ENCODE data around the gene ZNF157.
A peak's percentile ranks its signal among the peaks of the same experiment; 100 is the strongest.
"Not testable (repeated sequence)": the region's sequence is repeated elsewhere in the genome, so short reads cannot be mapped to it uniquely, and the experiment has no call there.

The ZNF157 gene

DNA sequence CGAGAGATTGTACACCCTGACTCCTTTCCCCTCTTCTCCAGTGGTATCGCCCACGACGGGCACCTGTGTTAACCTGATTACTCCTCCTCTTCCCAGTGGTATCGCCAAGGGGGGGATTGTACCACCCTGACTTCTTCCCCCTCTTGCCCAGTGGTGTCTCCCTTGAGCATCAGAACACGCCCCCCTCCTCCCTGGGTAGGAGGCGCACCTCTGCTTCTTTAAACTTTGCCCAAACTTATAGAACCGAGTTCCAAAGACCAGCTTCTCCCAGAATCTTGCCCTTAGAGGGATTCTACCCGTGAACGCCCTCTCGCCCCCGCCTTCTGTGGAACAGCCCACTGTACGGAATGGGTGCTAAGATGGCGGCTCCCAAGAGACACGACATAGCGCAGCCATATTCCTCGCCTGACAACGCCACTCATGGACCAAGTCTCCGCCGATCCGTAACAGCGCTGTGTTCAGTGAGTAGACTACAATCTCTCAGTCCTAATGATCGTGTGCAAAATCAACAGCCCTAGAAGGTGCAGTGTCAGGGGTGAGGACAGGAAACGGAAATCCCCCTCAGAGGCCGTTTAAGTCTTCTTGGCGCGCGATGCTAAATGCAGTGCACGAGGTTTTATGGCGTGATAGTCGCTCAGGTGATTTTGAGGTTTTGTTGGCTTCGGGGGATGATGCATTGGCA is 4.2 kb upstream of the ZNF157 start:
- H3K27me3 ChIP-seq (ENCODE audit: control insufficient read depth in 5 of 5, insufficient read depth in 4 of 5, low read length in 5 of 5), result peaks cover 0 to 4% (median 2%) of the 10 kb centered on the region in 5 donors
- H3K36me3 ChIP-seq (ENCODE audit: control insufficient read depth in 5 of 5, insufficient read depth in 5 of 5, low read length in 5 of 5), result no peaks in the 10 kb centered on the region
- H3K27ac ChIP-seq (ENCODE audit: low read depth, low read length), result no peak overlapping the region
- H3K4me1 ChIP-seq (ENCODE audit: control insufficient read depth in 5 of 5, insufficient read depth in 5 of 5, low read length in 5 of 5), result peaks cover 0 to 15% (median 6%) of the 10 kb centered on the region in 5 donors
- H3K9me3 ChIP-seq (ENCODE audit: control insufficient read depth in 5 of 5, low read length in 5 of 5), result peaks cover 0 to 4% (median 0%) of the 10 kb centered on the region in 5 donors
- H3K9ac ChIP-seq (ENCODE audit: low read length in 5 of 5), result no peak overlapping the region
- peak overlapping the region; percentile 35 to 71 (median 64) for H3K4me3 ChIP-seq (ENCODE audit: low read depth in 1 of 5, low read length in 5 of 5)

DNA sequence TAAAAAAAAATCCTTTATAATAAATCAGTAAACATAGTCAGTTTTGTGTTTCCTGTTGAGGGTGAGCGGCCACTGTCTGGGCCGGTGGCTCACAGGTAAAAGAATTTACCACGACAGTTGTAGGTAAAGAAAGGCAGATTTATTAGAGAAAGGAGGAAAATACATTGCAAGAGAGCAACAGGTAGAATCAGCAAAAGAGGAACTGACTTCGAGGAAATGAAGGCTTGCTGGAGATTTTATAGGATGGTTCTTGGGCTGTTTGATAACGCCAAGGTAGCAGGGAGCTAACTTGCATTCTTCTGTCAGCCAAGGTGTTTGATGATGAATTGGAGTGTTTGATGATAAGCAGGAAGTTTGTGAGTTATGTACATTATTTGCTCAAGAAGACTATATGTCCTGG is 2.8 kb downstream of the ZNF157 start:
- Histone ChIP-seq H3K27me3 (ENCODE audit: control insufficient read depth in 5 of 5, insufficient read depth in 4 of 5, low read length in 5 of 5) (peaks cover 0 to 6% (median 0%) of the 10 kb centered on the region in 5 donors), H3K4me3 (ENCODE audit: low read depth in 1 of 5, low read length in 5 of 5) (no peak overlapping the region)

GRCh38 chrX:47380268-47380667 is 9.9 kb downstream of the ZNF157 start:
- Histone ChIP-seq H3K27ac (ENCODE audit: low read depth, low read length) (no peak overlapping the region), H3K9me3 (ENCODE audit: control insufficient read depth in 5 of 5, low read length in 5 of 5) (no peaks in the 10 kb centered on the region), H3K4me1 (ENCODE audit: control insufficient read depth in 5 of 5, insufficient read depth in 5 of 5, low read length in 5 of 5) (no peaks in the 10 kb centered on the region), H3K4me3 (ENCODE audit: low read depth in 1 of 5, low read length in 5 of 5) (no peak overlapping the region), H3K36me3 (ENCODE audit: control insufficient read depth in 5 of 5, insufficient read depth in 5 of 5, low read length in 5 of 5) (no peaks in the 10 kb centered on the region), H3K9ac (ENCODE audit: low read length in 5 of 5) (no peak overlapping the region), H3K27me3 (ENCODE audit: control insufficient read depth in 5 of 5, insufficient read depth in 4 of 5, low read length in 5 of 5) (peaks cover 0 to 13% (median 0%) of the 10 kb centered on the region in 5 donors)

More for the DNA sequence above, 2.8 kb downstream of the ZNF157 start:
- no peaks in the 10 kb centered on the region for H3K9me3 ChIP-seq (ENCODE audit: control insufficient read depth in 5 of 5, low read length in 5 of 5)
- H3K4me1 ChIP-seq (ENCODE audit: control insufficient read depth in 5 of 5, insufficient read depth in 5 of 5, low read length in 5 of 5), result no peaks in the 10 kb centered on the region
- no peaks in the 10 kb centered on the region for H3K36me3 ChIP-seq (ENCODE audit: control insufficient read depth in 5 of 5, insufficient read depth in 5 of 5, low read length in 5 of 5)
- H3K27ac ChIP-seq (ENCODE audit: low read depth, low read length), result no peak overlapping the region
- H3K9ac ChIP-seq (ENCODE audit: low read length in 5 of 5), result no peak overlapping the region

DNA sequence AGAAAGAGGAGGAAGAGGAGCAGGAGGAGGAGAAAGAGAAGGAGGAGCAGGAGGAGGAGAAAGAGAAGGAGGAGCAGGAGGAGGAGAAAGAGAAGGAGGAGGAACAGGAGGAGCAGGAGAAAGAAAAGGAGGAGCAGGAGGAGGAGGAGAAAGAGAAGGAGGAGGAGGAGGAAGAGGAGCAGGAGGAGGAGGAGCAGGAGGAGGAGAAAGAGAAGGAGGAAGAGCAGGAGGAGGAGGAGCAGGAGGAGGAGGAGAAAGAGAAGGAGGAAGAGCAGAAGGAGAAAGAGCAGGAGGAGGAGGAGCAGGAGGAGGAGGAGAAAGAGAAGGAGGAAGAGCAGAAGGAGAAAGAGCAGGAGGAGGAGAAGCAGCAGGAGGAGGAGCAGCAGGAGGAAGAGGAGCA is 10.5 kb downstream of the ZNF157 start:
- H3K4me1 ChIP-seq (ENCODE audit: control insufficient read depth in 5 of 5, insufficient read depth in 5 of 5, low read length in 5 of 5); H3K4me3 ChIP-seq (ENCODE audit: low read depth in 1 of 5, low read length in 5 of 5); H3K27ac ChIP-seq (ENCODE audit: low read depth, low read length); H3K9ac ChIP-seq (ENCODE audit: low read length in 5 of 5); H3K36me3 ChIP-seq (ENCODE audit: control insufficient read depth in 5 of 5, insufficient read depth in 5 of 5, low read length in 5 of 5); H3K9me3 ChIP-seq (ENCODE audit: control insufficient read depth in 5 of 5, low read length in 5 of 5): not testable (repeated sequence)
- peaks cover 0 to 15% (median 0%) of the 10 kb centered on the region in 5 donors for H3K27me3 ChIP-seq (ENCODE audit: control insufficient read depth in 5 of 5, insufficient read depth in 4 of 5, low read length in 5 of 5)

GRCh38 chrX:47384502-47384901 is 14.1 kb downstream of the ZNF157 start:
- Histone ChIP-seq H3K9me3 (ENCODE audit: control insufficient read depth in 5 of 5, low read length in 5 of 5) (no peaks in the 10 kb centered on the region), H3K4me3 (ENCODE audit: low read depth in 1 of 5, low read length in 5 of 5) (no peak overlapping the region), H3K27me3 (ENCODE audit: control insufficient read depth in 5 of 5, insufficient read depth in 4 of 5, low read length in 5 of 5) (peaks cover 0 to 21% (median 0%) of the 10 kb centered on the region in 5 donors), H3K36me3 (ENCODE audit: control insufficient read depth in 5 of 5, insufficient read depth in 5 of 5, low read length in 5 of 5) (no peaks in the 10 kb centered on the region), H3K27ac (ENCODE audit: low read depth, low read length) (no peak overlapping the region), H3K9ac (ENCODE audit: low read length in 5 of 5) (no peak overlapping the region), H3K4me1 (ENCODE audit: control insufficient read depth in 5 of 5, insufficient read depth in 5 of 5, low read length in 5 of 5) (no peaks in the 10 kb centered on the region)

- H3K9me3 ChIP-seq (ENCODE audit: control insufficient read depth in 5 of 5, low read length in 5 of 5), result no peaks in the 10 kb centered on the region
- no peaks in the 10 kb centered on the region for H3K4me1 ChIP-seq (ENCODE audit: control insufficient read depth in 5 of 5, insufficient read depth in 5 of 5, low read length in 5 of 5)
- H3K9ac ChIP-seq (ENCODE audit: low read length in 5 of 5), result no peak overlapping the region
- H3K36me3 ChIP-seq (ENCODE audit: control insufficient read depth in 5 of 5, insufficient read depth in 5 of 5, low read length in 5 of 5), result no peaks in the 10 kb centered on the region
- H3K27ac ChIP-seq (ENCODE audit: low read depth, low read length), result no peak overlapping the region
- no peak overlapping the region for H3K4me3 ChIP-seq (ENCODE audit: low read depth in 1 of 5, low read length in 5 of 5)
- H3K27me3 ChIP-seq (ENCODE audit: control insufficient read depth in 5 of 5, insufficient read depth in 4 of 5, low read length in 5 of 5), result peaks cover 0 to 6% (median under 1%) of the 10 kb centered on the region in 5 donors
Measured at GRCh38 chrX:47390780-47391179, 20.4 kb downstream of the ZNF157 start.

- H3K27me3 ChIP-seq (ENCODE audit: control insufficient read depth in 5 of 5, insufficient read depth in 4 of 5, low read length in 5 of 5), result peaks cover 0 to 10% (median 5%) of the 10 kb centered on the region in 5 donors
- peak overlapping the region in 1 of 5 donors; percentile 98 for H3K9ac ChIP-seq (ENCODE audit: low read length in 5 of 5)
- peaks cover 0 to 4% (median 0%) of the 10 kb centered on the region in 5 donors for H3K36me3 ChIP-seq (ENCODE audit: control insufficient read depth in 5 of 5, insufficient read depth in 5 of 5, low read length in 5 of 5)
- peaks cover 19 to 49% (median 37%) of the 10 kb centered on the region in 5 donors for H3K9me3 ChIP-seq (ENCODE audit: control insufficient read depth in 5 of 5, low read length in 5 of 5)
- H3K27ac ChIP-seq (ENCODE audit: low read depth, low read length), result peak overlapping the region; percentile 50
- peak overlapping the region in 1 of 5 donors; percentile 11 for H3K4me3 ChIP-seq (ENCODE audit: low read depth in 1 of 5, low read length in 5 of 5)
- peaks cover 0 to 13% (median 0%) of the 10 kb centered on the region in 5 donors for H3K4me1 ChIP-seq (ENCODE audit: control insufficient read depth in 5 of 5, insufficient read depth in 5 of 5, low read length in 5 of 5)
Measured at GRCh38 chrX:47413179-47413594, 42.8 kb downstream of the ZNF157 start.

DNA sequence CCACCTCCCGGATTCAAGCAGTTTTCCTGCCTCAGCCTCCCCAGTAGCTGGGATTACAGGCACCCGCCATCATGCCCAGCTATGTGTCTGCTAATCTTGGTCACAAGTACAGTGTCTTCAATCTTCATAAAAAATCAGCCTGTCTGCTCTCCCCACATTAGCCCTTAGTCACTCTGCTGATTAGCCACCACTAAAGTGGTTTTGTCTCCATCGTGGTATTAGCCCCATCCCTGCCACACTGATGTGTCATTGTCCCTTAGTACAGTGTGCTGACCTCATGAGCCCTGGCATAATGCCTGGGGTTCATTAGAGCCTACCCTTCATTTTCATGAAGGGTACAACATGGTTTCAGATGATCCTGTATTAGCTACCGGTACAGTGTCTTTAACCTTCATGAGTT is 49.9 kb downstream of the ZNF157 start:
- Histone ChIP-seq H3K27me3 (ENCODE audit: control insufficient read depth in 5 of 5, insufficient read depth in 4 of 5, low read length in 5 of 5) (peaks cover 0 to 15% (median 10%) of the 10 kb centered on the region in 5 donors), H3K9ac (ENCODE audit: low read length in 5 of 5) (no peak overlapping the region), H3K9me3 (ENCODE audit: control insufficient read depth in 5 of 5, low read length in 5 of 5) (peaks cover 0 to 12% (median 10%) of the 10 kb centered on the region in 5 donors), H3K36me3 (ENCODE audit: control insufficient read depth in 5 of 5, insufficient read depth in 5 of 5, low read length in 5 of 5) (no peaks in the 10 kb centered on the region), H3K4me1 (ENCODE audit: control insufficient read depth in 5 of 5, insufficient read depth in 5 of 5, low read length in 5 of 5) (no peaks in the 10 kb centered on the region), H3K27ac (ENCODE audit: low read depth, low read length) (no peak overlapping the region), H3K4me3 (ENCODE audit: low read depth in 1 of 5, low read length in 5 of 5) (no peak overlapping the region)

GRCh38 chrX:47420962-47421361 is 50.6 kb downstream of the ZNF157 start:
- H3K4me3 ChIP-seq (ENCODE audit: low read depth in 1 of 5, low read length in 5 of 5), result no peak overlapping the region
- H3K4me1 ChIP-seq (ENCODE audit: control insufficient read depth in 5 of 5, insufficient read depth in 5 of 5, low read length in 5 of 5), result no peaks in the 10 kb centered on the region
- H3K27ac ChIP-seq (ENCODE audit: low read depth, low read length), result no peak overlapping the region
- peaks cover 0 to 12% (median 10%) of the 10 kb centered on the region in 5 donors for H3K9me3 ChIP-seq (ENCODE audit: control insufficient read depth in 5 of 5, low read length in 5 of 5)
- H3K36me3 ChIP-seq (ENCODE audit: control insufficient read depth in 5 of 5, insufficient read depth in 5 of 5, low read length in 5 of 5), result no peaks in the 10 kb centered on the region
- H3K27me3 ChIP-seq (ENCODE audit: control insufficient read depth in 5 of 5, insufficient read depth in 4 of 5, low read length in 5 of 5), result peaks cover 0 to 15% (median 10%) of the 10 kb centered on the region in 5 donors
- H3K9ac ChIP-seq (ENCODE audit: low read length in 5 of 5), result no peak overlapping the region

DNA sequence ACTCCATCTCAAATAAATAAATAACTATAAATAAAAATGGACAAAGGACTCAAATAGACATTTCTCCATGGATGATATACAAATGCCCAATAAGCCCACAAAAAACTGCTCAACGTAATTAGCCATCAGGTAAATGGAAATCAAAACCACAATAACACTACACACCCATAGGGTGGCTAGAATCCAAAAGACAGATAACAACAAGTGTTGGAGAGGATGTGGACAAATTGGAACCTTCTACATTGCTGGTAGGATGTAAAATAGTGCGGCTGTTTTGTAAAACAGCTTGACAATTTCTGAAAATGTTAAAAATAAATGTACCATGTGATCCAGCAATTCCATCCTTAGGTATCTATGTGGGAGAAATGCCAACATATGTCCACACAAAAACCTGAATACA is 52.1 kb downstream of the ZNF157 start:
- peaks cover 0 to 15% (median 8%) of the 10 kb centered on the region in 5 donors for H3K27me3 ChIP-seq (ENCODE audit: control insufficient read depth in 5 of 5, insufficient read depth in 4 of 5, low read length in 5 of 5)
- no peak overlapping the region for H3K9ac ChIP-seq (ENCODE audit: low read length in 5 of 5)
- H3K27ac ChIP-seq (ENCODE audit: low read depth, low read length), result no peak overlapping the region
- peaks cover 0 to 12% (median 9%) of the 10 kb centered on the region in 5 donors for H3K9me3 ChIP-seq (ENCODE audit: control insufficient read depth in 5 of 5, low read length in 5 of 5)
- no peaks in the 10 kb centered on the region for H3K36me3 ChIP-seq (ENCODE audit: control insufficient read depth in 5 of 5, insufficient read depth in 5 of 5, low read length in 5 of 5)
- H3K4me3 ChIP-seq (ENCODE audit: low read depth in 1 of 5, low read length in 5 of 5), result no peak overlapping the region
- no peaks in the 10 kb centered on the region for H3K4me1 ChIP-seq (ENCODE audit: control insufficient read depth in 5 of 5, insufficient read depth in 5 of 5, low read length in 5 of 5)

Data from subcutaneous abdominal adipose tissue (tissue), 5 donors.